WTC11 (cell line): Measurements from ENCODE around the gene KYNU. TPM values are rescaled to one million over a fixed set of nuclear protein-coding genes. Genes with fewer than 3 reads are reported as not detected.

Experiments
- ATAC-seq: fragments of 200-7000 bp; cut with Tn5 transposase; 2 replicates; pipeline ENCODE4 v1.10.0; 2021; ENCODE audit warnings: mild to moderate bottlenecking, moderate library complexity
- CTCF ChIA-PET: fragments of 300-600 bp; sonication (Branson Sonifier 250); formaldehyde crosslinking; loops from one replicate; lab custom pipeline; 2021; ENCODE audit warnings: antibody characterized with exemption; lab: Charles Lee
- POLR2A ChIA-PET: fragments of 350-600 bp; sonication (Branson Sonifier 250); formaldehyde crosslinking; loops from one replicate; lab custom pipeline; 2021; ENCODE audit warnings: antibody characterized with exemption; lab: Charles Lee
- DNase-seq: peaks from one replicate; pipeline ENCODE4 v3.0.0; 2021; ENCODE audit warnings: low spot score
- H3K27ac Mint-ChIP-seq: 2 replicates; pipeline ENCODE4 v1.8.0; 2021; ENCODE audit warnings: mixed read lengths
- H3K27me3 Mint-ChIP-seq: 2 replicates; pipeline ENCODE4 v1.8.0; 2021; ENCODE audit warnings: low read depth, mild to moderate bottlenecking, moderate library complexity, mixed read lengths
- H3K36me3 Mint-ChIP-seq: 2 replicates; pipeline ENCODE4 v1.8.0; 2021; ENCODE audit warnings: mixed read lengths
- H3K4me1 Mint-ChIP-seq: 2 replicates; pipeline ENCODE4 v1.8.0; 2022; ENCODE audit warnings: mixed read lengths
- H3K4me3 Mint-ChIP-seq: 2 replicates; pipeline ENCODE4 v1.8.0; 2021; ENCODE audit warnings: mild to moderate bottlenecking, moderate library complexity, mixed read lengths
- H3K9me3 Mint-ChIP-seq: 2 replicates; pipeline ENCODE4 v1.8.0; 2021; ENCODE audit warnings: mixed read lengths
- ETV6 ChIP-seq: sonication (generic); formaldehyde crosslinking; IDR thresholded peaks from 2 replicates; pipeline ENCODE4 v1.8.1; 2022; ENCODE audit warnings: mild to moderate bottlenecking, missing genetic modification reagents
- JUN ChIP-seq: sonication (generic); formaldehyde crosslinking; IDR thresholded peaks from 2 replicates; pipeline ENCODE4 v1.8.0; 2023; ENCODE audit warnings: mild to moderate bottlenecking, missing genetic modification reagents
- NFATC4 ChIP-seq: fragments of 250-450 bp; sonication (Bioruptor Pico); IDR thresholded peaks from 2 replicates; pipeline ENCODE4 v1.9.0; 2021; ENCODE audit warnings: mild to moderate bottlenecking
- OVOL2 ChIP-seq: fragments of 250-450 bp; sonication (Bioruptor Pico); IDR thresholded peaks from 2 replicates; pipeline ENCODE4 v1.9.0; 2021; ENCODE audit warnings: mild to moderate bottlenecking, borderline replicate concordance
- SP1 ChIP-seq: sonication (generic); formaldehyde crosslinking; conservative IDR thresholded peaks from 2 replicates; pipeline ENCODE4 v1.8.1; 2022; ENCODE audit warnings: missing genetic modification reagents
- ZNF317 ChIP-seq: sonication (generic); formaldehyde crosslinking; IDR thresholded peaks from 2 replicates; pipeline ENCODE4 v1.8.1; 2023; ENCODE audit warnings: low read depth, mild to moderate bottlenecking, moderate library complexity, missing genetic modification reagents, borderline replicate concordance
- ZNF416 ChIP-seq: fragments of 250-450 bp; sonication (Bioruptor Pico); IDR thresholded peaks from 2 replicates; pipeline ENCODE4 v1.9.0; 2021; ENCODE audit warnings: mild to moderate bottlenecking, inconsistent platforms
- ZNF671 ChIP-seq: fragments of 250-450 bp; sonication (Bioruptor Pico); IDR thresholded peaks from 2 replicates; pipeline ENCODE4 v1.8.0; 2021; ENCODE audit warnings: mild to moderate bottlenecking
- total RNA-seq: library from RNA; stranded (reverse); gene quantifications from 3 replicates; pipeline ENCODE4 v1.2.3, GENCODE V29; 2021
- TF ChIP-seq, protein P1 (sequence below): fragments of 250-450 bp; sonication (Bioruptor Pico); IDR thresholded peaks from 2 replicates; pipeline ENCODE4 v1.8.0; 2021; ENCODE audit warnings: mild to moderate bottlenecking
- TF ChIP-seq, protein P2 (sequence below): fragments of 250-450 bp; sonication (Bioruptor Pico); IDR thresholded peaks from 2 replicates; pipeline ENCODE4 v1.9.0; 2021; ENCODE audit warnings: mild to moderate bottlenecking
- TF ChIP-seq, protein P3 (sequence below): sonication (generic); formaldehyde crosslinking; IDR thresholded peaks from 2 replicates; pipeline ENCODE4 v1.8.0; 2023; ENCODE audit warnings: mild to moderate bottlenecking, missing genetic modification reagents
- TF ChIP-seq, protein P4 (sequence below): sonication (generic); formaldehyde crosslinking; IDR thresholded peaks from 2 replicates; pipeline ENCODE4 v1.8.0; 2023; ENCODE audit warnings: missing genetic modification reagents, mild to moderate bottlenecking, borderline replicate concordance
- TF ChIP-seq, protein P5 (sequence below): sonication (generic); formaldehyde crosslinking; IDR thresholded peaks from 2 replicates; pipeline ENCODE4 v1.8.0; 2023; ENCODE audit warnings: missing genetic modification reagents
- TF ChIP-seq, protein P6 (sequence below): sonication (generic); formaldehyde crosslinking; IDR thresholded peaks from 2 replicates; pipeline ENCODE4 v1.8.1; 2023; ENCODE audit warnings: mild to moderate bottlenecking, missing genetic modification reagents, moderate library complexity
- TF ChIP-seq, protein P7 (sequence below): sonication (generic); formaldehyde crosslinking; IDR thresholded peaks from 2 replicates; pipeline ENCODE4 v1.8.1; 2023; ENCODE audit warnings: mild to moderate bottlenecking, missing genetic modification reagents, moderate library complexity
- TF ChIP-seq, protein P8 (sequence below): sonication (generic); formaldehyde crosslinking; IDR thresholded peaks from 2 replicates; pipeline ENCODE4 v1.8.1; 2022; ENCODE audit warnings: missing genetic modification reagents, borderline replicate concordance
- TF ChIP-seq, protein P9 (sequence below): sonication (generic); formaldehyde crosslinking; IDR thresholded peaks from 2 replicates; pipeline ENCODE4 v1.8.1; 2023; ENCODE audit warnings: mild to moderate bottlenecking, moderate library complexity, missing genetic modification reagents

The KYNU gene
- total RNA-seq, 1 experiment from 2014 or later = 0.85 TPM

DNA sequence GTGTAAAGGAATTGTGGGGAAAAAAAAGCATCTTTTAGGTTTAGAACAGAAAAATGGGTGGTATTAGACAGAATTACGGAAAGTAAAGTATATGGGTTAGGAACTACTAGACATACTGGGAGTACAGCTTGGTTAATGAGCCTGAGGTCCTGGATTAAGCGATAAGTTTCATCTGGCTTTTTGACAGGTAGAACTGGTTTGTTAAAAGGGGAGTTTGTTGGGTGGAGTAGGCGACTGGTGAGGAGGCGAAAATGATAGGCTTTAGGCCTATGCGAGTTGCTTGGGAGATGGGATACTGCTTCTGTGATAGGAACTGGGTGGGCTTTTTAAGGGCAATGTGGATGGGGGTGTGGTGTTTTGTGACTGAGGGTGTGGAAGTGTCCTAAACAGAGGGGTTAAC, 56.5 kb downstream of the KYNU start:
- TF ChIP-seq, protein P1, sequence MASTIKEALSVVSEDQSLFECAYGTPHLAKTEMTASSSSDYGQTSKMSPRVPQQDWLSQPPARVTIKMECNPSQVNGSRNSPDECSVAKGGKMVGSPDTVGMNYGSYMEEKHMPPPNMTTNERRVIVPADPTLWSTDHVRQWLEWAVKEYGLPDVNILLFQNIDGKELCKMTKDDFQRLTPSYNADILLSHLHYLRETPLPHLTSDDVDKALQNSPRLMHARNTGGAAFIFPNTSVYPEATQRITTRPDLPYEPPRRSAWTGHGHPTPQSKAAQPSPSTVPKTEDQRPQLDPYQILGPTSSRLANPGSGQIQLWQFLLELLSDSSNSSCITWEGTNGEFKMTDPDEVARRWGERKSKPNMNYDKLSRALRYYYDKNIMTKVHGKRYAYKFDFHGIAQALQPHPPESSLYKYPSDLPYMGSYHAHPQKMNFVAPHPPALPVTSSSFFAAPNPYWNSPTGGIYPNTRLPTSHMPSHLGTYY (CRISPR knock-in tag) = no peak
- TF ChIP-seq, protein P2, sequence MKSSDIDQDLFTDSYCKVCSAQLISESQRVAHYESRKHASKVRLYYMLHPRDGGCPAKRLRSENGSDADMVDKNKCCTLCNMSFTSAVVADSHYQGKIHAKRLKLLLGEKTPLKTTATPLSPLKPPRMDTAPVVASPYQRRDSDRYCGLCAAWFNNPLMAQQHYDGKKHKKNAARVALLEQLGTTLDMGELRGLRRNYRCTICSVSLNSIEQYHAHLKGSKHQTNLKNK (CRISPR knock-in tag) = no peak
- TF ChIP-seq OVOL2 (CRISPR knock-in tag) (no peak), SP1 (no peak), ZNF317 (CRISPR knock-in tag) (no peak), NFATC4 (CRISPR knock-in tag) (no peak), ETV6 (CRISPR knock-in tag) (no peak), JUN (CRISPR knock-in tag) (no peak), ZNF416 (CRISPR knock-in tag) (no peak), ZNF671 (no peak)
- TF ChIP-seq, protein P3, sequence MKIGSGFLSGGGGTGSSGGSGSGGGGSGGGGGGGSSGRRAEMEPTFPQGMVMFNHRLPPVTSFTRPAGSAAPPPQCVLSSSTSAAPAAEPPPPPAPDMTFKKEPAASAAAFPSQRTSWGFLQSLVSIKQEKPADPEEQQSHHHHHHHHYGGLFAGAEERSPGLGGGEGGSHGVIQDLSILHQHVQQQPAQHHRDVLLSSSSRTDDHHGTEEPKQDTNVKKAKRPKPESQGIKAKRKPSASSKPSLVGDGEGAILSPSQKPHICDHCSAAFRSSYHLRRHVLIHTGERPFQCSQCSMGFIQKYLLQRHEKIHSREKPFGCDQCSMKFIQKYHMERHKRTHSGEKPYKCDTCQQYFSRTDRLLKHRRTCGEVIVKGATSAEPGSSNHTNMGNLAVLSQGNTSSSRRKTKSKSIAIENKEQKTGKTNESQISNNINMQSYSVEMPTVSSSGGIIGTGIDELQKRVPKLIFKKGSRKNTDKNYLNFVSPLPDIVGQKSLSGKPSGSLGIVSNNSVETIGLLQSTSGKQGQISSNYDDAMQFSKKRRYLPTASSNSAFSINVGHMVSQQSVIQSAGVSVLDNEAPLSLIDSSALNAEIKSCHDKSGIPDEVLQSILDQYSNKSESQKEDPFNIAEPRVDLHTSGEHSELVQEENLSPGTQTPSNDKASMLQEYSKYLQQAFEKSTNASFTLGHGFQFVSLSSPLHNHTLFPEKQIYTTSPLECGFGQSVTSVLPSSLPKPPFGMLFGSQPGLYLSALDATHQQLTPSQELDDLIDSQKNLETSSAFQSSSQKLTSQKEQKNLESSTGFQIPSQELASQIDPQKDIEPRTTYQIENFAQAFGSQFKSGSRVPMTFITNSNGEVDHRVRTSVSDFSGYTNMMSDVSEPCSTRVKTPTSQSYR (CRISPR knock-in tag) = no peak
- TF ChIP-seq, protein P4, sequence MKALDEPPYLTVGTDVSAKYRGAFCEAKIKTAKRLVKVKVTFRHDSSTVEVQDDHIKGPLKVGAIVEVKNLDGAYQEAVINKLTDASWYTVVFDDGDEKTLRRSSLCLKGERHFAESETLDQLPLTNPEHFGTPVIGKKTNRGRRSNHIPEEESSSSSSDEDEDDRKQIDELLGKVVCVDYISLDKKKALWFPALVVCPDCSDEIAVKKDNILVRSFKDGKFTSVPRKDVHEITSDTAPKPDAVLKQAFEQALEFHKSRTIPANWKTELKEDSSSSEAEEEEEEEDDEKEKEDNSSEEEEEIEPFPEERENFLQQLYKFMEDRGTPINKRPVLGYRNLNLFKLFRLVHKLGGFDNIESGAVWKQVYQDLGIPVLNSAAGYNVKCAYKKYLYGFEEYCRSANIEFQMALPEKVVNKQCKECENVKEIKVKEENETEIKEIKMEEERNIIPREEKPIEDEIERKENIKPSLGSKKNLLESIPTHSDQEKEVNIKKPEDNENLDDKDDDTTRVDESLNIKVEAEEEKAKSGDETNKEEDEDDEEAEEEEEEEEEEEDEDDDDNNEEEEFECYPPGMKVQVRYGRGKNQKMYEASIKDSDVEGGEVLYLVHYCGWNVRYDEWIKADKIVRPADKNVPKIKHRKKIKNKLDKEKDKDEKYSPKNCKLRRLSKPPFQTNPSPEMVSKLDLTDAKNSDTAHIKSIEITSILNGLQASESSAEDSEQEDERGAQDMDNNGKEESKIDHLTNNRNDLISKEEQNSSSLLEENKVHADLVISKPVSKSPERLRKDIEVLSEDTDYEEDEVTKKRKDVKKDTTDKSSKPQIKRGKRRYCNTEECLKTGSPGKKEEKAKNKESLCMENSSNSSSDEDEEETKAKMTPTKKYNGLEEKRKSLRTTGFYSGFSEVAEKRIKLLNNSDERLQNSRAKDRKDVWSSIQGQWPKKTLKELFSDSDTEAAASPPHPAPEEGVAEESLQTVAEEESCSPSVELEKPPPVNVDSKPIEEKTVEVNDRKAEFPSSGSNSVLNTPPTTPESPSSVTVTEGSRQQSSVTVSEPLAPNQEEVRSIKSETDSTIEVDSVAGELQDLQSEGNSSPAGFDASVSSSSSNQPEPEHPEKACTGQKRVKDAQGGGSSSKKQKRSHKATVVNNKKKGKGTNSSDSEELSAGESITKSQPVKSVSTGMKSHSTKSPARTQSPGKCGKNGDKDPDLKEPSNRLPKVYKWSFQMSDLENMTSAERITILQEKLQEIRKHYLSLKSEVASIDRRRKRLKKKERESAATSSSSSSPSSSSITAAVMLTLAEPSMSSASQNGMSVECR (CRISPR knock-in tag) = no peak
- TF ChIP-seq, protein P5, sequence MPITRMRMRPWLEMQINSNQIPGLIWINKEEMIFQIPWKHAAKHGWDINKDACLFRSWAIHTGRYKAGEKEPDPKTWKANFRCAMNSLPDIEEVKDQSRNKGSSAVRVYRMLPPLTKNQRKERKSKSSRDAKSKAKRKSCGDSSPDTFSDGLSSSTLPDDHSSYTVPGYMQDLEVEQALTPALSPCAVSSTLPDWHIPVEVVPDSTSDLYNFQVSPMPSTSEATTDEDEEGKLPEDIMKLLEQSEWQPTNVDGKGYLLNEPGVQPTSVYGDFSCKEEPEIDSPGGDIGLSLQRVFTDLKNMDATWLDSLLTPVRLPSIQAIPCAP (CRISPR knock-in tag) = no peak
- TF ChIP-seq, protein P6, sequence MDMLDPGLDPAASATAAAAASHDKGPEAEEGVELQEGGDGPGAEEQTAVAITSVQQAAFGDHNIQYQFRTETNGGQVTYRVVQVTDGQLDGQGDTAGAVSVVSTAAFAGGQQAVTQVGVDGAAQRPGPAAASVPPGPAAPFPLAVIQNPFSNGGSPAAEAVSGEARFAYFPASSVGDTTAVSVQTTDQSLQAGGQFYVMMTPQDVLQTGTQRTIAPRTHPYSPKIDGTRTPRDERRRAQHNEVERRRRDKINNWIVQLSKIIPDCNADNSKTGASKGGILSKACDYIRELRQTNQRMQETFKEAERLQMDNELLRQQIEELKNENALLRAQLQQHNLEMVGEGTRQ (CRISPR knock-in tag) = no peak
- TF ChIP-seq, protein P7, sequence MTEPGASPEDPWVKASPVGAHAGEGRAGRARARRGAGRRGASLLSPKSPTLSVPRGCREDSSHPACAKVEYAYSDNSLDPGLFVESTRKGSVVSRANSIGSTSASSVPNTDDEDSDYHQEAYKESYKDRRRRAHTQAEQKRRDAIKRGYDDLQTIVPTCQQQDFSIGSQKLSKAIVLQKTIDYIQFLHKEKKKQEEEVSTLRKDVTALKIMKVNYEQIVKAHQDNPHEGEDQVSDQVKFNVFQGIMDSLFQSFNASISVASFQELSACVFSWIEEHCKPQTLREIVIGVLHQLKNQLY (CRISPR knock-in tag) = no peak
- TF ChIP-seq, protein P8, sequence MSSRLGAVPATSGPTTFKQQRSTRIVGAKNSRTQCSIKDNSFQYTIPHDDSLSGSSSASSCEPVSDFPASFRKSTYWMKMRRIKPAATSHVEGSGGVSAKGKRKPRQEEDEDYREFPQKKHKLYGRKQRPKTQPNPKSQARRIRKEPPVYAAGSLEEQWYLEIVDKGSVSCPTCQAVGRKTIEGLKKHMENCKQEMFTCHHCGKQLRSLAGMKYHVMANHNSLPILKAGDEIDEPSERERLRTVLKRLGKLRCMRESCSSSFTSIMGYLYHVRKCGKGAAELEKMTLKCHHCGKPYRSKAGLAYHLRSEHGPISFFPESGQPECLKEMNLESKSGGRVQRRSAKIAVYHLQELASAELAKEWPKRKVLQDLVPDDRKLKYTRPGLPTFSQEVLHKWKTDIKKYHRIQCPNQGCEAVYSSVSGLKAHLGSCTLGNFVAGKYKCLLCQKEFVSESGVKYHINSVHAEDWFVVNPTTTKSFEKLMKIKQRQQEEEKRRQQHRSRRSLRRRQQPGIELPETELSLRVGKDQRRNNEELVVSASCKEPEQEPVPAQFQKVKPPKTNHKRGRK (CRISPR knock-in tag) = no peak
- TF ChIP-seq, protein P9, sequence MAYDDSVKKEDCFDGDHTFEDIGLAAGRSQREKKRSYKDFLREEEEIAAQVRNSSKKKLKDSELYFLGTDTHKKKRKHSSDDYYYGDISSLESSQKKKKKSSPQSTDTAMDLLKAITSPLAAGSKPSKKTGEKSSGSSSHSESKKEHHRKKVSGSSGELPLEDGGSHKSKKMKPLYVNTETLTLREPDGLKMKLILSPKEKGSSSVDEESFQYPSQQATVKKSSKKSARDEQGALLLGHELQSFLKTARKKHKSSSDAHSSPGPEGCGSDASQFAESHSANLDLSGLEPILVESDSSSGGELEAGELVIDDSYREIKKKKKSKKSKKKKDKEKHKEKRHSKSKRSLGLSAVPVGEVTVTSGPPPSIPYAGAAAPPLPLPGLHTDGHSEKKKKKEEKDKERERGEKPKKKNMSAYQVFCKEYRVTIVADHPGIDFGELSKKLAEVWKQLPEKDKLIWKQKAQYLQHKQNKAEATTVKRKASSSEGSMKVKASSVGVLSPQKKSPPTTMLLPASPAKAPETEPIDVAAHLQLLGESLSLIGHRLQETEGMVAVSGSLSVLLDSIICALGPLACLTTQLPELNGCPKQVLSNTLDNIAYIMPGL (CRISPR knock-in tag) = no peak
- Mint-ChIP-seq H3K4me1 (peaks cover 5% of the 10 kb centered on the region), H3K36me3 (no peaks in the 10 kb centered on the region), H3K27ac (no peak overlapping the region), H3K4me3 (no peak overlapping the region), H3K27me3 (no peaks in the 10 kb centered on the region), H3K9me3 (peaks cover 12% of the 10 kb centered on the region)
- DNase-seq = no peak
- no peak for ATAC-seq
- CTCF ChIA-PET = no interaction called here
- POLR2A ChIA-PET = no interaction called here
